GM21717 (cell line): ENCODE data around the gene ZSCAN22.
A peak's percentile ranks its signal among the peaks of the same experiment; 100 is the strongest.
"Not testable (repeated sequence)": the region's sequence is repeated elsewhere in the genome, so short reads cannot be mapped to it uniquely, and the experiment has no call there.

Source experiments
- ATAC-seq: cut with Tn5 transposase; IDR thresholded peaks from one replicate; pipeline ENCODE4 v1.9.1; 2021; ENCODE audit warnings: mild to moderate bottlenecking, moderate library complexity; ENCODE audit not compliant: unreplicated experiment

Gene ZSCAN22

GRCh38 chr19:58368561-58369360 lies 42.0 kb downstream of the ZSCAN22 start:
- ATAC-seq = no peak

GRCh38 chr19:58372311-58373133 lies 45.7 kb downstream of the ZSCAN22 start:
- ATAC-seq = no peak

- no peak for ATAC-seq
Measured at GRCh38 chr19:58374200-58374599, 47.4 kb downstream of the ZSCAN22 start.

- ATAC-seq = not testable (repeated sequence)
Measured at GRCh38 chr19:58376724-58377123, 49.9 kb downstream of the ZSCAN22 start.

- no peak for ATAC-seq
Measured at GRCh38 chr19:58379246-58379645, 52.5 kb downstream of the ZSCAN22 start.

- ATAC-seq = no peak
Measured at GRCh38 chr19:58380037-58380661, 53.4 kb downstream of the ZSCAN22 start.

- ATAC-seq = peak; percentile 65
Measured at GRCh38 chr19:58380662-58381459, 54.1 kb downstream of the ZSCAN22 start, which contains the start of gene ZNF837. ZNF837 (minus strand) TSS chr19:58381030; CDS start chr19:58369332, 11,698 bp downstream.

- ATAC-seq = no peak
Measured at GRCh38 chr19:58381460-58382212, 54.8 kb downstream of the ZSCAN22 start.

GRCh38 chr19:58382997-58383603 lies 56.3 kb downstream of the ZSCAN22 start:
- no peak for ATAC-seq

- no peak for ATAC-seq
Measured at GRCh38 chr19:58385313-58385890, 58.6 kb downstream of the ZSCAN22 start.

- ATAC-seq = no peak
Measured at GRCh38 chr19:58385891-58386575, 59.2 kb downstream of the ZSCAN22 start.

GRCh38 chr19:58386576-58387337 lies 60.0 kb downstream of the ZSCAN22 start, which contains the start of gene RPS5:
RPS5 (plus strand) TSS chr19:58387269; CDS start chr19:58388138, 869 bp downstream.
- peak; percentile 76 for ATAC-seq

GRCh38 chr19:58387338-58388174 lies 60.8 kb downstream of the ZSCAN22 start:
- peak; percentile 7 for ATAC-seq

- ATAC-seq = no peak
Measured at GRCh38 chr19:58388175-58388526, 61.4 kb downstream of the ZSCAN22 start.
